Measurements from ENCODE around the gene FRMD4B.

- TF ChIP-seq JUNB (IDR thresholded peaks at IDR 0.05): no peak
- TF ChIP-seq, protein P1, sequence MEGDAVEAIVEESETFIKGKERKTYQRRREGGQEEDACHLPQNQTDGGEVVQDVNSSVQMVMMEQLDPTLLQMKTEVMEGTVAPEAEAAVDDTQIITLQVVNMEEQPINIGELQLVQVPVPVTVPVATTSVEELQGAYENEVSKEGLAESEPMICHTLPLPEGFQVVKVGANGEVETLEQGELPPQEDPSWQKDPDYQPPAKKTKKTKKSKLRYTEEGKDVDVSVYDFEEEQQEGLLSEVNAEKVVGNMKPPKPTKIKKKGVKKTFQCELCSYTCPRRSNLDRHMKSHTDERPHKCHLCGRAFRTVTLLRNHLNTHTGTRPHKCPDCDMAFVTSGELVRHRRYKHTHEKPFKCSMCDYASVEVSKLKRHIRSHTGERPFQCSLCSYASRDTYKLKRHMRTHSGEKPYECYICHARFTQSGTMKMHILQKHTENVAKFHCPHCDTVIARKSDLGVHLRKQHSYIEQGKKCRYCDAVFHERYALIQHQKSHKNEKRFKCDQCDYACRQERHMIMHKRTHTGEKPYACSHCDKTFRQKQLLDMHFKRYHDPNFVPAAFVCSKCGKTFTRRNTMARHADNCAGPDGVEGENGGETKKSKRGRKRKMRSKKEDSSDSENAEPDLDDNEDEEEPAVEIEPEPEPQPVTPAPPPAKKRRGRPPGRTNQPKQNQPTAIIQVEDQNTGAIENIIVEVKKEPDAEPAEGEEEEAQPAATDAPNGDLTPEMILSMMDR (IDR thresholded peaks at IDR 0.05): no peak
- TF ChIP-seq FOXS1 (CRISPR knock-in tag; IDR thresholded peaks at IDR 0.05): no peak
- no peak for TF ChIP-seq JUN (IDR thresholded peaks at IDR 0.05)
- TF ChIP-seq CHD4 (IDR thresholded peaks at IDR 0.05; ENCODE audit: borderline replicate concordance): no peak
- TF ChIP-seq RCOR1 (IDR thresholded peaks at IDR 0.05; ENCODE audit: low read depth, low read length): no peak
- no peak for TF ChIP-seq CEBPB (IDR thresholded peaks at IDR 0.05)
These were observed 88.4 kb downstream of the FRMD4B start for GRCh38 chr3:69297501-69297900.

Measured in A549 (cell line).